Prostate gland (tissue), 2 donors: ENCODE data around the gene SDF2.

Experiments used
- POLR2AphosphoS5 ChIP-seq: sonication (generic); formaldehyde crosslinking; IDR thresholded peaks from one replicate; pipeline ENCODE4 v1.6.1; 2017; ENCODE audit warnings: antibody characterized with exemption
- TF ChIP-seq, protein P1 (sequence below), 4 experiments: fragments of 200-600 bp in 2 of 4; fragments of 450-650 bp in 2 of 4; sonication (generic) in 2 of 4; IDR thresholded peaks; 1 replicate in 3 of 4; 2 replicates in 1 of 4; pipeline ENCODE4 v1.5.1; 2016 to 2019; ENCODE audit warnings: antibody characterized with exemption in 4 of 4, mild to moderate bottlenecking in 2 of 4, moderate library complexity in 2 of 4

DNA sequence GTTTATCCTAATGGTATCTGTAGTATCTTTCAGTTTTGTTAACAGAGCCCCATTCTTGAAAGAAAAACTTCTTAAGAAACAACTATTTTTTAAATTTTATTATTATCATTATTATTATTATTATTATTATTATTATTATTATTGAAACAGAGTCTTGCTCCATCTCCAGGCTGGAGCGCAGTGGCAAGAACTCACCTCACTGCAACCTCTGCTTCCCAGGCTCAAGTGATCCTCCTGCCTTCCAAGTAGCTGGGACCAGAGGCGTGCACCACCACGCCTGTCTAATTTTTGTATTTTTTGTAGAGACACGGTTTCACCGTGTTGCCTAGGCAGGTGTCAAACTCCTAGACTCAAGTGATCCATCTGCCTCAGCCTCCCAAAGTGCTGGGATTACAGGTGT, 23.7 kb upstream of the SDF2 start:
- no peak for TF ChIP-seq POLR2AphosphoS5
- TF ChIP-seq, protein P1, sequence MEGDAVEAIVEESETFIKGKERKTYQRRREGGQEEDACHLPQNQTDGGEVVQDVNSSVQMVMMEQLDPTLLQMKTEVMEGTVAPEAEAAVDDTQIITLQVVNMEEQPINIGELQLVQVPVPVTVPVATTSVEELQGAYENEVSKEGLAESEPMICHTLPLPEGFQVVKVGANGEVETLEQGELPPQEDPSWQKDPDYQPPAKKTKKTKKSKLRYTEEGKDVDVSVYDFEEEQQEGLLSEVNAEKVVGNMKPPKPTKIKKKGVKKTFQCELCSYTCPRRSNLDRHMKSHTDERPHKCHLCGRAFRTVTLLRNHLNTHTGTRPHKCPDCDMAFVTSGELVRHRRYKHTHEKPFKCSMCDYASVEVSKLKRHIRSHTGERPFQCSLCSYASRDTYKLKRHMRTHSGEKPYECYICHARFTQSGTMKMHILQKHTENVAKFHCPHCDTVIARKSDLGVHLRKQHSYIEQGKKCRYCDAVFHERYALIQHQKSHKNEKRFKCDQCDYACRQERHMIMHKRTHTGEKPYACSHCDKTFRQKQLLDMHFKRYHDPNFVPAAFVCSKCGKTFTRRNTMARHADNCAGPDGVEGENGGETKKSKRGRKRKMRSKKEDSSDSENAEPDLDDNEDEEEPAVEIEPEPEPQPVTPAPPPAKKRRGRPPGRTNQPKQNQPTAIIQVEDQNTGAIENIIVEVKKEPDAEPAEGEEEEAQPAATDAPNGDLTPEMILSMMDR (IDR thresholded peaks at IDR 0.05), result no peak
